Stimulated activated CD8-positive, alpha-beta memory T cell treated with anti-CD3 and anti-CD28 coated beads, Interleukin-4, amount 100 ng/mL, for 24 hours (primary cell): ENCODE results near the gene HTR4.

Source experiments
- DNase-seq: peaks from one replicate; pipeline ENCODE4 v3.0.0-alpha.2; 2020; ENCODE audit warnings: low read depth

Gene HTR4

GRCh38 chr5:148663509-148663908 is 9.2 kb upstream of the HTR4 start:
- no peak for DNase-seq

GRCh38 chr5:148660346-148660660 is 6.0 kb upstream of the HTR4 start:
- no peak for DNase-seq

GRCh38 chr5:148659641-148660345 is 5.5 kb upstream of the HTR4 start:
- DNase-seq, result no peak

GRCh38 chr5:148653291-148653835 is 964 bp downstream of the HTR4 start:
- no peak for DNase-seq

GRCh38 chr5:148651528-148651927 is 2.8 kb downstream of the HTR4 start:
- DNase-seq, result no peak

GRCh38 chr5:148645527-148645926 is 8.8 kb downstream of the HTR4 start:
- no peak for DNase-seq

- DNase-seq, result no peak
Measured at GRCh38 chr5:148641735-148642134, 12.6 kb downstream of the HTR4 start.

- DNase-seq, result no peak
Measured at GRCh38 chr5:148640471-148640870, 13.9 kb downstream of the HTR4 start.

GRCh38 chr5:148639081-148639480 is 15.2 kb downstream of the HTR4 start:
- DNase-seq, result no peak

GRCh38 chr5:148636353-148636752 is 18.0 kb downstream of the HTR4 start:
- DNase-seq, result no peak

- no peak for DNase-seq
Measured at GRCh38 chr5:148635321-148636083, 18.8 kb downstream of the HTR4 start.

GRCh38 chr5:148633067-148633377 is 21.3 kb downstream of the HTR4 start:
- DNase-seq, result no peak

GRCh38 chr5:148632255-148633066 is 21.9 kb downstream of the HTR4 start:
- no peak for DNase-seq

- DNase-seq, result no peak
Measured at GRCh38 chr5:148626986-148627385, 27.3 kb downstream of the HTR4 start.

GRCh38 chr5:148626081-148626613 is 28.2 kb downstream of the HTR4 start:
- no peak for DNase-seq

- DNase-seq, result no peak
Measured at GRCh38 chr5:148625250-148625649, 29.1 kb downstream of the HTR4 start.

GRCh38 chr5:148623741-148624140 is 30.6 kb downstream of the HTR4 start:
- DNase-seq, result no peak

GRCh38 chr5:148623101-148623500 is 31.2 kb downstream of the HTR4 start:
- DNase-seq, result no peak

- no peak for DNase-seq
Measured at GRCh38 chr5:148620696-148621095, 33.6 kb downstream of the HTR4 start.

- no peak for DNase-seq
Measured at GRCh38 chr5:148620091-148620490, 34.2 kb downstream of the HTR4 start.

GRCh38 chr5:148619484-148619883 is 34.8 kb downstream of the HTR4 start:
- no peak for DNase-seq

- DNase-seq, result no peak
Measured at GRCh38 chr5:148615644-148616275, 38.6 kb downstream of the HTR4 start.
